Limb (tissue), 2 donors: ENCODE measurements around the gene SELENOS.

Source experiments
- DNase-seq, 2 donors: peaks; one replicate each; pipeline ENCODE4 v3.0.0-alpha.2; 2016; ENCODE audit errors: extremely low spot score in 2 of 2

The SELENOS gene

GRCh38 chr15:101277943-101278564, 769 bp upstream of the SELENOS start:
- no peak for DNase-seq

- DNase-seq: no peak
Observed at GRCh38 chr15:101276501-101277037, 716 bp downstream of the SELENOS start.

- no peak for DNase-seq
Observed at GRCh38 chr15:101275018-101275417, 2.3 kb downstream of the SELENOS start.

GRCh38 chr15:101273534-101273933, 3.8 kb downstream of the SELENOS start:
- no peak for DNase-seq

GRCh38 chr15:101272584-101272983, 4.7 kb downstream of the SELENOS start:
- no peak for DNase-seq

- DNase-seq: no peak
Observed at GRCh38 chr15:101269479-101270223, 7.6 kb downstream of the SELENOS start.

- DNase-seq: no peak
Observed at GRCh38 chr15:101267320-101268104, 9.8 kb downstream of the SELENOS start.

GRCh38 chr15:101266787-101267186, 10.5 kb downstream of the SELENOS start:
- DNase-seq: no peak

- DNase-seq: no peak
Observed at GRCh38 chr15:101266034-101266433, 11.3 kb downstream of the SELENOS start.

GRCh38 chr15:101264911-101265641, 12.2 kb downstream of the SELENOS start:
- DNase-seq: no peak

GRCh38 chr15:101264011-101264410, 13.3 kb downstream of the SELENOS start:
- DNase-seq: no peak

- DNase-seq: no peak
Observed at GRCh38 chr15:101262551-101262950, 14.7 kb downstream of the SELENOS start.

GRCh38 chr15:101258238-101259144, 18.8 kb downstream of the SELENOS start:
- DNase-seq: peak; percentile 70 to 85

GRCh38 chr15:101256757-101257156, 20.5 kb downstream of the SELENOS start:
- DNase-seq: no peak

GRCh38 chr15:101255615-101256241, 21.6 kb downstream of the SELENOS start:
- peak in 1 of 2 donors; percentile 75 for DNase-seq

GRCh38 chr15:101255051-101255395, 22.3 kb downstream of the SELENOS start:
- peak in 1 of 2 donors; percentile 57 for DNase-seq

GRCh38 chr15:101254157-101255050, 22.9 kb downstream of the SELENOS start:
- DNase-seq: no peak

GRCh38 chr15:101252836-101253235, 24.4 kb downstream of the SELENOS start:
- no peak for DNase-seq
